Mesothelial cell of epicardium (in vitro differentiated cells): ENCODE data around the gene LMCD1. TPM values are rescaled to one million over a fixed set of nuclear protein-coding genes. Genes with fewer than 3 reads are reported as not detected.

Source experiments
- DNase-seq, 2 experiments: peaks; one replicate each; pipeline ENCODE4 v3.0.0; 2021; ENCODE audit warnings: low spot score in 2 of 2; ENCODE audit not compliant: unreplicated experiment in 2 of 2
- H3K27ac Mint-ChIP-seq: 2 replicates; pipeline ENCODE4 v1.8.0; 2021; ENCODE audit warnings: mixed read lengths
- H3K27me3 Mint-ChIP-seq: 2 replicates; pipeline ENCODE4 v1.8.0; 2021; ENCODE audit warnings: low read depth, mixed read lengths
- H3K36me3 Mint-ChIP-seq: 2 replicates; pipeline ENCODE4 v1.8.0; 2021; ENCODE audit warnings: mixed read lengths
- H3K4me1 Mint-ChIP-seq: 2 replicates; pipeline ENCODE4 v1.8.0; 2021; ENCODE audit warnings: mixed read lengths
- H3K4me3 Mint-ChIP-seq: 2 replicates; pipeline ENCODE4 v1.8.0; 2021; ENCODE audit warnings: mild to moderate bottlenecking, moderate library complexity, mixed read lengths
- H3K9me3 Mint-ChIP-seq: 2 replicates; pipeline ENCODE4 v1.8.0; 2021; ENCODE audit warnings: mixed read lengths
- total RNA-seq: library from RNA; stranded (reverse); gene quantifications from 3 replicates; pipeline ENCODE4 v1.2.1, GENCODE V29; 2021
- TF ChIP-seq, protein P1 (sequence below): fragments of 200-600 bp; sonication (generic); IDR thresholded peaks from one replicate; pipeline ENCODE4 v1.5.0; 2021; ENCODE audit warnings: antibody characterized with exemption; ENCODE audit not compliant: unreplicated experiment

Gene LMCD1, protein sequence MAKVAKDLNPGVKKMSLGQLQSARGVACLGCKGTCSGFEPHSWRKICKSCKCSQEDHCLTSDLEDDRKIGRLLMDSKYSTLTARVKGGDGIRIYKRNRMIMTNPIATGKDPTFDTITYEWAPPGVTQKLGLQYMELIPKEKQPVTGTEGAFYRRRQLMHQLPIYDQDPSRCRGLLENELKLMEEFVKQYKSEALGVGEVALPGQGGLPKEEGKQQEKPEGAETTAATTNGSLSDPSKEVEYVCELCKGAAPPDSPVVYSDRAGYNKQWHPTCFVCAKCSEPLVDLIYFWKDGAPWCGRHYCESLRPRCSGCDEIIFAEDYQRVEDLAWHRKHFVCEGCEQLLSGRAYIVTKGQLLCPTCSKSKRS
- 20.8 to 24.2 TPM (median 22.4 TPM) in 3 replicates for total RNA-seq

DNA sequence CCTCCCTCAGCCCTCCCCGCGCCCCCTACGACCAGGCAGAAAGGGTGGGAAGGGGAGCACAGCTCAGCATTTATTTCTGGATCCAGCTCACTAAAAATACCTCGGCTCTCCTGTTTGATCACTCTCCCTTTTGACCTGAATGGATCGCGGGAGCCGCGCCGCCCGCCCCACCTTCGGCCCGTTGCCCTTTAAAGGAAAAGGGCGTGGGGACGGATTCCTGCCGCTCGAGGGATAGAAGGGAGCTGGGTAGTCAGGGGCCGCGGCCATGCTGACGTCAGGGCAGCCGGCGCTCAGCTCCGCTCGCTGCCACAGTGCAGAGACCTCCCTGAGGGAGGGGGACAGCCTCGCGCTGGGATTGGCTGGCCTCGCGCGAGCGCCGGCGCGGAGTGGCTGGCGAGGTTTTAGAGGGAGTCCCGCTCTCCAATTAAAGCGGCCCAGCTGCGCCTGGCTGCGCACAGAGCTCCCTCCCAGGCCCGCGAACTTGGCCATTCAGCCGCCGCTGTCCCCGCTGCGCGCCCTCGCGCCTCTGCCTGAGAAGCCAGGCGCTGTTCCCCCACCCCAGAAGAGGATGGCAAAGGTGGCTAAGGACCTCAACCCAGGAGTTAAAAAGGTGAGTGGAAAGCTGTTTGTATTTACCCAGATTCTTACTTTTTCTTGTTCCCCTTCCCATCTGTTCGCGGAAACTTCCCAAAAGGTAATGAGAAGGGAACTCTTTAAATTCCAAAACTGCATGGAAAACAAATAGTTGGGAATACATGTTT is at the start of gene LMCD1:
Gene LMCD1 (plus strand): TSS at position 453 of the 761 bp plus-strand sequence. CDS start 116 bp downstream, at position 569.
- peak; percentile 86 to 92 for DNase-seq
- Mint-ChIP-seq H3K36me3 (no peaks in the 10 kb centered on the region), H3K4me1 (peaks cover 70% of the 10 kb centered on the region), H3K4me3 (peak within 1 kb of the TSS; percentile 86), H3K27me3 (no peaks in the 10 kb centered on the region), H3K27ac (peak within 1 kb of the TSS; percentile 99), H3K9me3 (no peaks in the 10 kb centered on the region)
- TF ChIP-seq, protein P1, sequence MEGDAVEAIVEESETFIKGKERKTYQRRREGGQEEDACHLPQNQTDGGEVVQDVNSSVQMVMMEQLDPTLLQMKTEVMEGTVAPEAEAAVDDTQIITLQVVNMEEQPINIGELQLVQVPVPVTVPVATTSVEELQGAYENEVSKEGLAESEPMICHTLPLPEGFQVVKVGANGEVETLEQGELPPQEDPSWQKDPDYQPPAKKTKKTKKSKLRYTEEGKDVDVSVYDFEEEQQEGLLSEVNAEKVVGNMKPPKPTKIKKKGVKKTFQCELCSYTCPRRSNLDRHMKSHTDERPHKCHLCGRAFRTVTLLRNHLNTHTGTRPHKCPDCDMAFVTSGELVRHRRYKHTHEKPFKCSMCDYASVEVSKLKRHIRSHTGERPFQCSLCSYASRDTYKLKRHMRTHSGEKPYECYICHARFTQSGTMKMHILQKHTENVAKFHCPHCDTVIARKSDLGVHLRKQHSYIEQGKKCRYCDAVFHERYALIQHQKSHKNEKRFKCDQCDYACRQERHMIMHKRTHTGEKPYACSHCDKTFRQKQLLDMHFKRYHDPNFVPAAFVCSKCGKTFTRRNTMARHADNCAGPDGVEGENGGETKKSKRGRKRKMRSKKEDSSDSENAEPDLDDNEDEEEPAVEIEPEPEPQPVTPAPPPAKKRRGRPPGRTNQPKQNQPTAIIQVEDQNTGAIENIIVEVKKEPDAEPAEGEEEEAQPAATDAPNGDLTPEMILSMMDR = no peak

DNA sequence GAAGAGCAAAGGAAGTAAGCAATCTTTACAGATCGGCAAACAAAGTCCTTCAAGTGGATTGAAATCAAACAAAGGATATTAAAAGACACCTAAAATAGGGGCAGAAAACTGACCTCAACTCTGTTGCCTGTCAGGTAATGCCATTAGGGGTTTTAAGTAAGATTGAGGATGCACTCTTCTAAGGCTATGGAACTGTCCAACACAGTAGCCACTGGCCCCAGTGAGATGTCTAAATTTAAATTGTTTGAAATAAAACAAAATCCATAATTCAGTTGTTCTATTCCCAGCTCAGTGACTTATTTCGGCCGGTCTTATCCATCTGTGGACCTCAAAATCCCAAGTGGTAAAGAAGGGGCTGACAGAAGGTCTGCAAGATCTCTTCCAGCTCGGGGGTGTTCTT is 49.5 kb upstream of the LMCD1 start:
- Mint-ChIP-seq H3K36me3 (no peaks in the 10 kb centered on the region), H3K9me3 (peaks cover 5% of the 10 kb centered on the region), H3K4me3 (no peak overlapping the region), H3K4me1 (peaks cover 1% of the 10 kb centered on the region), H3K27me3 (no peaks in the 10 kb centered on the region), H3K27ac (no peak overlapping the region)
- DNase-seq = no peak
- TF ChIP-seq, protein P1 = no peak

GRCh38 chr3:8453153-8453552 is 48.5 kb upstream of the LMCD1 start:
- no peak overlapping the region for H3K4me3 Mint-ChIP-seq
- TF ChIP-seq, protein P1 = no peak
- no peaks in the 10 kb centered on the region for H3K36me3 Mint-ChIP-seq
- DNase-seq = no peak
- peaks cover 3% of the 10 kb centered on the region for H3K4me1 Mint-ChIP-seq
- H3K27ac Mint-ChIP-seq = no peak overlapping the region
- H3K9me3 Mint-ChIP-seq = peaks cover 5% of the 10 kb centered on the region
- no peaks in the 10 kb centered on the region for H3K27me3 Mint-ChIP-seq

- Mint-ChIP-seq H3K4me1 (peaks cover 3% of the 10 kb centered on the region), H3K27ac (no peak overlapping the region), H3K9me3 (no peaks in the 10 kb centered on the region), H3K36me3 (no peaks in the 10 kb centered on the region), H3K27me3 (no peaks in the 10 kb centered on the region), H3K4me3 (no peak overlapping the region)
- TF ChIP-seq, protein P1 = no peak
- DNase-seq = no peak
Observed at GRCh38 chr3:8455526-8456411, 45.9 kb upstream of the LMCD1 start.

DNA sequence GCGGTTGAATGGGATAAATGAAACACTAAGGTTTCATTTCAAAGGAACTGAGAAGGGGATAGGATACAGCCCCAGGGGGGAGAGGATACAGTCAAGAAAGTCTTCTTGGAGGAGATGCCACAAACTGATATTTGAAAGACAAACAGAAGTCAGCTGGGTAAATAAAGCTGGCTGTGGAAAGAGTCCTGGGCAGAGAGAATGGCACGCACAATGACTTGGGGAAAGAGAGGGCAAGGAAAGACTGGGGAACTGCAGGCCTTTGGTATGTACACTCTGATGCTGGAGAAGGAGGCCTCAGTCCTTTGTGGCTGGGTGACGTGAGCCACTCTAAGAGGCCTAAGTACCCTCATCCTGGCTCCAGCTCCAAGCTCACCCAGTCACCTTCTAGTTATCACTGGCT is 45.2 kb upstream of the LMCD1 start:
- H3K9me3 Mint-ChIP-seq = no peaks in the 10 kb centered on the region
- H3K4me3 Mint-ChIP-seq = no peak overlapping the region
- TF ChIP-seq, protein P1 = no peak
- no peak overlapping the region for H3K27ac Mint-ChIP-seq
- no peaks in the 10 kb centered on the region for H3K36me3 Mint-ChIP-seq
- H3K4me1 Mint-ChIP-seq = peaks cover 6% of the 10 kb centered on the region
- no peak for DNase-seq
- H3K27me3 Mint-ChIP-seq = no peaks in the 10 kb centered on the region
